LNCAP (cell line): Measurements from ENCODE around the gene ROBO1.

ENCODE experiments used
- TF ChIP-seq, protein P1 (sequence below): fragments of 450-650 bp; IDR thresholded peaks from 2 replicates; pipeline ENCODE4 v1.5.1; 2017; ENCODE audit warnings: mild to moderate bottlenecking

The ROBO1 gene

DNA sequence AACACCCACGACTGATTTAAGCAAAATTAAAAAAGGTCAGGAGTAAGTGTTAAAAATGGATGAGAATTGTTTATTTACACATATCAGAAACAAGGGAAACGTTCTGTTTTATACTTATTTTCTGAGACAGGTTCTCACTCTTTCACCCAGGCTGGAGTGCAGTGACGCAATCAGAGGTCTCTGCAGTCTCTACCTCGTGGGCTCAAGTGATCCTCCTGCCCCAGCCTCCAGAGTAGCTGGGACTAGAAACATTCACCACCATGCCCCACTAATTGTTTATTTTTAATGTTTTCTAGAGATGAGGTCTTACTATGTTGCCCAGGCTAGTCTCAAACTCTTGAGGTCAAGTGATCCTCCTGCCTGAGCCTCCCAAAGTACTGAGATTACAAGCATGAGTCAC is 1080.3 kb downstream of the ROBO1 start:
- TF ChIP-seq, protein P1, sequence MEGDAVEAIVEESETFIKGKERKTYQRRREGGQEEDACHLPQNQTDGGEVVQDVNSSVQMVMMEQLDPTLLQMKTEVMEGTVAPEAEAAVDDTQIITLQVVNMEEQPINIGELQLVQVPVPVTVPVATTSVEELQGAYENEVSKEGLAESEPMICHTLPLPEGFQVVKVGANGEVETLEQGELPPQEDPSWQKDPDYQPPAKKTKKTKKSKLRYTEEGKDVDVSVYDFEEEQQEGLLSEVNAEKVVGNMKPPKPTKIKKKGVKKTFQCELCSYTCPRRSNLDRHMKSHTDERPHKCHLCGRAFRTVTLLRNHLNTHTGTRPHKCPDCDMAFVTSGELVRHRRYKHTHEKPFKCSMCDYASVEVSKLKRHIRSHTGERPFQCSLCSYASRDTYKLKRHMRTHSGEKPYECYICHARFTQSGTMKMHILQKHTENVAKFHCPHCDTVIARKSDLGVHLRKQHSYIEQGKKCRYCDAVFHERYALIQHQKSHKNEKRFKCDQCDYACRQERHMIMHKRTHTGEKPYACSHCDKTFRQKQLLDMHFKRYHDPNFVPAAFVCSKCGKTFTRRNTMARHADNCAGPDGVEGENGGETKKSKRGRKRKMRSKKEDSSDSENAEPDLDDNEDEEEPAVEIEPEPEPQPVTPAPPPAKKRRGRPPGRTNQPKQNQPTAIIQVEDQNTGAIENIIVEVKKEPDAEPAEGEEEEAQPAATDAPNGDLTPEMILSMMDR, result no peak

- TF ChIP-seq, protein P1, result no peak
Observed at GRCh38 chr3:78683284-78683683, 1084.5 kb downstream of the ROBO1 start.

GRCh38 chr3:78670746-78671145 is 1097.1 kb downstream of the ROBO1 start:
- TF ChIP-seq, protein P1, result no peak

DNA sequence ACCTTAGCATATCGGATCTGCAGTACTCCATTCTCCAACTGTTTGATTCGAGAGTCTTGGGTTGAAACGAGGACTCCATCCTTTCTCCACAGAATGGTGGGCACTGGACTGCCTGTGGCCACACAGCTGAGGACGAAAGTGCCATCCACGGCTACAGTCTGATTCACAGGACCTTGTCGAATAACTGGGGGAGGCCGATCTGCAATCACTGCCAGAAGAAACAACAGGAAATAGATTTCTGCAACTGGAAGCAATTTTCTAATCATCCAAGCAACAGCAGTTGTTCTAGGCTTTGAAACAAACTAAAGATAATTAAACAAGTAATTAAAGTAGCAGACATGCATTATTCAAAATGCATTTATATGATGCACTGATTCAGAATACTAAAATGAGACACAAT is 1097.7 kb downstream of the ROBO1 start:
- TF ChIP-seq, protein P1, result no peak

- TF ChIP-seq, protein P1, result no peak
Observed at GRCh38 chr3:78668302-78668701, 1099.5 kb downstream of the ROBO1 start.

GRCh38 chr3:78666470-78666800 is 1101.4 kb downstream of the ROBO1 start:
- TF ChIP-seq, protein P1, result no peak

GRCh38 chr3:78665776-78666469 is 1101.9 kb downstream of the ROBO1 start:
- TF ChIP-seq, protein P1, result no peak

DNA sequence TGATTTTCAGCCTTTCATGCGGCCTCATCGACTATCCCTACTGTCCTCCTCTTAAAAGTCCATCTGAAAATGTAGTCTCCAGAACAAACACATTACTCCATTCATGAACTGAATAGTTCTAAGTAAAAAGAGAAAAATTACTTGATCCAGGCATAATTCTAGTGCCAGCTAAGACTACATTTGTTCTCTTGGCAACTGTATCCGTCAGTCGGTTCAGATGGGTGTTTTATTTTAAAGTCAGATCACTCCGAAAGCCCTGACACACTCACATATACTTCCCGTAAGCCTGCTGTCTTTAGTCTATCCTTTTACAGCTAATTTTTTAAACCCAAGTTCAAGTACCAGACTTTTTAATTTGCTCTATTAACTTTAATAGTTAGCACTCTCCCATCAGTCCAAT is 1102.7 kb downstream of the ROBO1 start:
- TF ChIP-seq, protein P1, result no peak
